OCI-LY1 (cell line): ENCODE data around the gene PPP1R1C.

ENCODE experiments used
- H2AFZ ChIP-seq: fragments of 200-600 bp; sonication (generic), shearing (Covaris generic); 2 replicates; pipeline ENCODE4 v1.6.0; 2014; ENCODE audit warnings: antibody characterized with exemption, mild to moderate bottlenecking, low read length
- H3F3A ChIP-seq: fragments of 200-600 bp; sonication (generic), shearing (Covaris generic); 2 replicates; pipeline ENCODE4 v1.6.0; 2014; ENCODE audit warnings: mild to moderate bottlenecking, antibody characterized with exemption, low read length, moderate library complexity; ENCODE audit not compliant: insufficient read depth
- H3K27ac ChIP-seq: fragments of 200-600 bp; sonication (generic); 2 replicates; pipeline ENCODE4 v1.5.1; 2014; ENCODE audit warnings: low read length, mixed run types, mild to moderate bottlenecking, low read depth; ENCODE audit not compliant: poor library complexity, severe bottlenecking
- H3K27me3 ChIP-seq: fragments of 200-600 bp; sonication (generic); 2 replicates; pipeline ENCODE4 v1.6.0; 2014; ENCODE audit warnings: antibody characterized with exemption, mild to moderate bottlenecking, low read length, moderate library complexity; ENCODE audit not compliant: insufficient read depth
- H3K36me3 ChIP-seq: fragments of 200-600 bp; sonication (generic); 2 replicates; pipeline ENCODE4 v1.6.1; 2014; ENCODE audit warnings: mild to moderate bottlenecking, antibody characterized with exemption, low read length, moderate library complexity, mixed read lengths; ENCODE audit not compliant: insufficient read depth
- H3K4me1 ChIP-seq: fragments of 200-600 bp; sonication (generic); 2 replicates; pipeline ENCODE4 v1.5.1; 2014; ENCODE audit warnings: mild to moderate bottlenecking, low read length, moderate library complexity; ENCODE audit not compliant: insufficient read depth, severe bottlenecking
- H3K4me2 ChIP-seq: fragments of 200-600 bp; sonication (generic), shearing (Covaris generic); 2 replicates; pipeline ENCODE4 v1.6.1; 2014; ENCODE audit warnings: low read length
- H3K4me3 ChIP-seq: fragments of 200-600 bp; sonication (generic); 2 replicates; pipeline ENCODE4 v1.5.1; 2014; ENCODE audit warnings: low read length, low read depth, mild to moderate bottlenecking, mixed read lengths; ENCODE audit not compliant: poor library complexity, severe bottlenecking
- H3K79me2 ChIP-seq: fragments of 200-600 bp; shearing (Covaris generic); 2 replicates; pipeline ENCODE4 v1.6.1; 2016; ENCODE audit warnings: mixed run types, low read length, mixed read lengths; ENCODE audit not compliant: insufficient read depth
- H3K9ac ChIP-seq: fragments of 200-600 bp; sonication (generic), shearing (Covaris generic); 2 replicates; pipeline ENCODE4 v1.6.1; 2014; ENCODE audit warnings: mild to moderate bottlenecking, low read length, mixed read lengths
- H3K9me2 ChIP-seq: fragments of 200-600 bp; sonication (generic), shearing (Covaris generic); 2 replicates; pipeline ENCODE4 v1.6.1; 2014; ENCODE audit warnings: low read depth, mild to moderate bottlenecking, low read length, mixed read lengths
- H3K9me3 ChIP-seq: fragments of 200-600 bp; shearing (Covaris generic); 2 replicates; pipeline ENCODE4 v1.6.1; 2014; ENCODE audit warnings: low read length, mixed read lengths
- H4K20me1 ChIP-seq: fragments of 200-600 bp; sonication (generic), shearing (Covaris generic); 2 replicates; pipeline ENCODE4 v1.6.0; 2016; ENCODE audit warnings: mild to moderate bottlenecking, low read length; ENCODE audit not compliant: insufficient read depth
- CTCF ChIP-seq: fragments of 200-600 bp; sonication (generic), shearing (Covaris generic); IDR thresholded peaks from 2 replicates; pipeline ENCODE4 v1.5.1; 2017; ENCODE audit warnings: mild to moderate bottlenecking, antibody characterized with exemption, low read length, moderate library complexity, mixed read lengths
- EZH2 ChIP-seq: fragments of 200-600 bp; sonication (generic), shearing (Covaris generic); IDR thresholded peaks from 2 replicates; pipeline ENCODE4 v1.8.0; 2017; ENCODE audit warnings: borderline replicate concordance, mixed run types, mild to moderate bottlenecking, antibody characterized with exemption, low read length, moderate library complexity, mixed read lengths

Gene PPP1R1C

GRCh38 chr2:181989099-181989498, 3.4 kb downstream of the PPP1R1C start:
- Histone ChIP-seq H2AFZ (no peak overlapping the region), H3K27me3 (no peaks in the 10 kb centered on the region), H3K4me3 (no peak overlapping the region), H4K20me1 (no peaks in the 10 kb centered on the region), H3K36me3 (no peaks in the 10 kb centered on the region), H3K79me2 (no peaks in the 10 kb centered on the region), H3K4me2 (no peak overlapping the region), H3K4me1 (peaks cover 71% of the 10 kb centered on the region), H3K9me2 (no peaks in the 10 kb centered on the region), H3K9ac (no peak overlapping the region), H3K9me3 (no peaks in the 10 kb centered on the region), H3F3A (no peaks in the 10 kb centered on the region), H3K27ac (no peak overlapping the region)
- TF ChIP-seq EZH2 (no peak), CTCF (no peak)

GRCh38 chr2:181991171-181991885, 5.7 kb downstream of the PPP1R1C start:
- no peaks in the 10 kb centered on the region for H3F3A ChIP-seq
- no peaks in the 10 kb centered on the region for H3K79me2 ChIP-seq
- H3K36me3 ChIP-seq, result no peaks in the 10 kb centered on the region
- peak overlapping the region; percentile 42 for H3K4me2 ChIP-seq
- H4K20me1 ChIP-seq, result no peaks in the 10 kb centered on the region
- no peak overlapping the region for H3K4me3 ChIP-seq
- TF ChIP-seq CTCF, result no peak
- no peak for TF ChIP-seq EZH2
- no peaks in the 10 kb centered on the region for H3K27me3 ChIP-seq
- H3K9ac ChIP-seq, result no peak overlapping the region
- no peak overlapping the region for H2AFZ ChIP-seq
- H3K9me2 ChIP-seq, result no peaks in the 10 kb centered on the region
- H3K9me3 ChIP-seq, result no peaks in the 10 kb centered on the region
- H3K27ac ChIP-seq, result peak overlapping the region; percentile 89
- H3K4me1 ChIP-seq, result peaks cover 67% of the 10 kb centered on the region

GRCh38 chr2:181992776-181993175, 7.1 kb downstream of the PPP1R1C start:
- no peak for TF ChIP-seq CTCF
- TF ChIP-seq EZH2, result no peak
- H3F3A ChIP-seq, result no peaks in the 10 kb centered on the region
- no peaks in the 10 kb centered on the region for H3K79me2 ChIP-seq
- no peaks in the 10 kb centered on the region for H3K9me2 ChIP-seq
- H3K4me2 ChIP-seq, result peak overlapping the region; percentile 26
- H2AFZ ChIP-seq, result 0 out of 2 replicates have a peak overlapping the region, but pooled peaks have one; percentile 61
- no peak overlapping the region for H3K4me3 ChIP-seq
- H3K4me1 ChIP-seq, result peaks cover 68% of the 10 kb centered on the region
- H3K27ac ChIP-seq, result peak overlapping the region; percentile 89
- no peaks in the 10 kb centered on the region for H3K9me3 ChIP-seq
- no peaks in the 10 kb centered on the region for H3K36me3 ChIP-seq
- no peaks in the 10 kb centered on the region for H4K20me1 ChIP-seq
- H3K9ac ChIP-seq, result no peak overlapping the region
- H3K27me3 ChIP-seq, result no peaks in the 10 kb centered on the region
